GM12892 (cell line): ENCODE results near the gene BRICD5.
A peak's percentile ranks its signal among the peaks of the same experiment; 100 is the strongest.

Experiments used
- DNase-seq: peaks from one replicate; pipeline ENCODE4 v3.0.0; 2011; ENCODE audit not compliant: insufficient read length
- FAIRE-seq: peaks from 2 replicates; lab custom pipeline; 2011; peaks lifted over from hg19 to GRCh38; lab: Jason Lieb, UNC
- POLR2A ChIP-seq: IDR thresholded peaks from 2 replicates; pipeline ENCODE4 v1.6.1; 2011; ENCODE audit warnings: low read depth, low read length, control low read depth
- POLR2AphosphoS5 ChIP-seq: IDR thresholded peaks from 2 replicates; pipeline ENCODE4 v1.6.1; 2011; ENCODE audit warnings: low read depth, low read length, control low read depth
- TAF1 ChIP-seq: IDR thresholded peaks from 2 replicates; pipeline ENCODE4 v1.6.1; 2011; ENCODE audit warnings: low read depth, mild to moderate bottlenecking, control low read depth, low read length, borderline replicate concordance

BRICD5 gene

GRCh38 chr16:2229091-2229490 lies 18.4 kb upstream of the BRICD5 start:
- DNase-seq (no peak), FAIRE-seq (no peak)
- no peak for TF ChIP-seq TAF1
- no peak; the same call in 1 of the 2 replicates for TF ChIP-seq POLR2A
- TF ChIP-seq POLR2AphosphoS5, result no peak

- DNase-seq (no peak), FAIRE-seq (no peak)
- no peak for TF ChIP-seq POLR2A
- TF ChIP-seq TAF1, result no peak
- no peak for TF ChIP-seq POLR2AphosphoS5
Measured at GRCh38 chr16:2228161-2228824, 17.6 kb upstream of the BRICD5 start.

GRCh38 chr16:2226918-2227317 lies 16.3 kb upstream of the BRICD5 start:
- DNase-seq, result no peak
- FAIRE-seq, result no peak
- no peak for TF ChIP-seq POLR2A

GRCh38 chr16:2226245-2226793 lies 15.7 kb upstream of the BRICD5 start:
- DNase-seq, result no peak
- no peak for FAIRE-seq
- TF ChIP-seq TAF1 (no peak), POLR2AphosphoS5 (no peak), POLR2A (no peak)

DNA sequence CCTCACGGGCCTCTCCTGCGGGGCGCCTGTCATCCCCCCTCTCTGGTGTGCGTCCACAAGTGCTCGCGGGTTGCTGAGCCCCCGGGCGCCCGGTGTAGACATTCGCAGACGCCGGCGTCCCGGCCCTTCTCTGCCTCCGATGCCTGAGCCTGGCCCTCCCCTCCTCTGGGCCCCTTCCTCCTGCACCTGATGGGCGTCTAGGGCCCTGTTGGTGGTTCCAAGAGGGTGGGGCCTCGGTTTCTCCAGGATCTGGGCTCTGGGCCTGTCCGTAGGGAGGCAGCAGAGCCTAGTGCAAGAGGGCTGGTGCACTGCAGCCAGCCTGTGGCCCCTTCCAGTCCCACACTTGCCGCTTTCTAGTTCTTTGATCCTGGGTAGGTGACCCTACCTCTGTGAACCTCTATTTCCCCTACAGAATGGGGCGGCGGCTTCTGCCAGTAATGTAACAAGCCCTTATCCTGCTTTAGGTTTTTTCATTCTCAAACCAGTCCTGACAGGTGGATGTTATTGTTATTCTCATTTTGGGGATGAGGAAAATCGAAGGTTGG lies 13.4 kb upstream of the BRICD5 start:
- DNase-seq, result peak; percentile 69
- TF ChIP-seq POLR2AphosphoS5 (no peak), POLR2A (no peak), TAF1 (no peak)
- FAIRE-seq, result no peak

DNA sequence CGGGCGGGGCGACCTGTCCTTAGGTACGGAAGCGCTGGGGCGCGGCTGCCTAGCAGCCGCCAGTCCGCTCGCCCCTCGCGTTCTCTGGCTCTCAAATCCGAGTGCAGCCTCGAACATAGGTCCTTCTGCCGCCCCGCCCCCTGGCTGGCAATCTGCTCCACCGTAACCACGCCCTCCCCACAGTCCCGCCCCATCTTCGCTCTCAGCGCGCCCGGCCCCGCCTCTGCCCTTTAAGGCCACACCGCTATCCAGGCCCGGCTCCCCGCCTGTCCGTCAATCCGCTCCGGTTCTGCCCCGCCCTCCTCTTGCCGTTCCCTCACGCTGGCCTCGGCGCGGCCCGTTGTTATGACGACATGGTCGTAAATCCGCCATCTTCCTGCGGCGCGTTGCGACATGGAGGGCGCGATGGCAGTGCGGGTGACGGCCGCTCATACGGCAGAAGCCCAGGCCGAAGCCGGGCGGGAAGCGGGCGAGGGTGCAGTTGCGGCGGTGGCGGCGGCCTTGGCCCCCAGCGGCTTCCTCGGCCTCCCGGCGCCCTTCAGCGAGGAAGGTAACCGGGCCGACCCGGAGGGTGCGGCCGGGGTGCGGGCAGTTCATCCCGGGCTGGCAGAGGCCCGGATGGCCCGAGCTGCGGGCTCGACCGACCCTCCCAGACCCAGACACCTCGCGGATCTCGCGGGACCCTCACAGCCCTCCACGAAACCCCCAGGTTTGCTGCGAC lies 12.7 kb upstream of the BRICD5 start, which contains the start of gene E4F1:
TSS of gene E4F1 (plus strand) at position 371 of the 721 bp plus-strand sequence. CDS start at position 394, 23 bp downstream.
- peak; percentile 97 for TF ChIP-seq POLR2AphosphoS5
- TF ChIP-seq TAF1, result peak; percentile 92
- TF ChIP-seq POLR2A, result peak; percentile 98
- FAIRE-seq, result peak; percentile 98

GRCh38 chr16:2216330-2216729 lies 5.7 kb upstream of the BRICD5 start:
- DNase-seq (no peak), FAIRE-seq (no peak)
- no peak for TF ChIP-seq POLR2A
- no peak for TF ChIP-seq TAF1

More for the DNA sequence above, 12.7 kb upstream of the BRICD5 start, which contains the start of gene E4F1:
- peak; percentile 100 for DNase-seq

DNA sequence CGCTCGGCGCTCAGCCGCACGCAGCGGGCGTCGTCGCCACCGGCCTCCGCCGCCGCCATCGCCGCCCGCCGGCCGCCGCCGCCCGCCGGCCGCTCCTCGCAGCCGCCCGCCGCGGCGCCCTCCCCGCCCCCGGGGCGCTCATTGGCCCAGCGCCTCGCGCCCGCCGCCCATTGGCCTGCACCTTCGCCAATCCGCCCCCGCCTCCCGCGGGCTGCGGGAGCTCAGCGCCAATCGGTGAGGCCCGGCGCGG lies 4.0 kb upstream of the BRICD5 start, which contains the start of gene PGP:
TSS of gene PGP (minus strand) at position 122 of the 250 bp plus-strand sequence. CDS start at position 59, 63 bp downstream.
- FAIRE-seq, result peak; percentile 97
- DNase-seq, result no peak
- TF ChIP-seq TAF1, result no peak
- no peak for TF ChIP-seq POLR2A
- TF ChIP-seq POLR2AphosphoS5, result no peak

DNA sequence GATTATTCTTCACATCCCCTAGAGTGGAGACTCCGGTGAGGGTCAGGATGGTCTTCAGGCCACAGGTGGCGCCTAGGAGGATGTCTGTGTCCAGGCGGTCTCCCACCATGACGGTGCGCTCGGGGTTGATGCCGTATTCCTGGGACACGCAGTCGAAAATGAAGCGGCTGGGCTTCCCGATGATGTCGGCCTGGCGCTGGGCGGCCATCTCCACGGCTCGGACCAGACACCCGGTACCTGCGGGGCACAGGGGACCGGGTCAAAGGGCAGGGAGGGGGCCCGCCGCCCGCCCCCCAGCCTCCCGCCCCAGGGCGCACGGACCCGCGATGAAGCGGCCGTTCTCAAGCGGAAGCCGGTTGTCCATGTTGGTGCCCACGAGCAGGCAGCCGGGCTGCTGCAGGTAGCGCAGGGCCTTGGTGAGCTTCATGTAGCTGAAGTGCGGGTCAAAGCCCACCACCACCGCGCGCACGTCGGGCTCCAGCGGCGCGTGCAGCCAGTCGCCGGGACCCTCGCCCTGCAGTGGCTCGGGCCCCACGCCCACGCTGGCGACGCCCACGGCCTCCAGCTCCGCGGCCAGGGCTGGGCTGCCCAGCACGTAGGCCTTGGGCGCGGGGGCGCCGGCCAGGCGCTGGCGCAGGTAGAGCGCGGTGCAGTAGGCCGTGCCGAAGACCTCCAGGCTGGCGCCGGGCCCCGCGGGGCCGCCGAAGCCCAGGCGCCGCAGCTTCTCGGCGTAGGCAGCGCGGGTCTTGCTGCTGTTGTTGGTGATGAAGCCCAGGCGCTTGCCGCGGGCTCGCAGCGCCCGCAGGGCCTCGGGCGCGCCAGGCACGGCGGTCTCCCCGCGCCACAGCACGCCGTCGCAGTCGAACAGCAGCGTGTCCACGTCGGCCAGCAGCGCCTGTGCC lies 3.4 kb upstream of the BRICD5 start:
- TF ChIP-seq POLR2AphosphoS5, result no peak; the same call in 1 of the 2 replicates
- TF ChIP-seq POLR2A, result no peak; the same call in 1 of the 2 replicates
- TF ChIP-seq TAF1, result no peak
- no peak for DNase-seq
- FAIRE-seq, result no peak

GRCh38 chr16:2212362-2213324 lies 2.0 kb upstream of the BRICD5 start:
- DNase-seq, result no peak
- no peak for TF ChIP-seq POLR2AphosphoS5
- peak; percentile 38 for TF ChIP-seq POLR2A
- FAIRE-seq, result no peak
